CD4-positive, alpha-beta T cell (primary cell): ENCODE measurements around the gene GRK4. TPM values are rescaled to one million over a fixed set of nuclear protein-coding genes. Genes with fewer than 3 reads are reported as not detected.

Experiments used
- ATAC-seq: fragments of 200-7000 bp; cut with Tn5 transposase; one replicate; pipeline ENCODE4 v1.10.0; 2022; ENCODE audit warnings: mild to moderate bottlenecking; ENCODE audit not compliant: poor library complexity
- CTCF ChIA-PET: fragments of 350-600 bp; sonication (Branson Sonifier 250); formaldehyde crosslinking; loops from one replicate; lab custom pipeline; 2021; ENCODE audit warnings: antibody characterized with exemption, inconsistent platforms; lab: Charles Lee
- POLR2A ChIA-PET: fragments of 350-600 bp; sonication (Branson Sonifier 250); formaldehyde crosslinking; loops from one replicate; lab custom pipeline; 2021; ENCODE audit warnings: antibody characterized with exemption, inconsistent platforms; lab: Charles Lee
- DNase-seq, 14 experiments: peaks; one replicate each; pipeline ENCODE4 v3.0.0-alpha.2; 2013 to 2020; ENCODE audit warnings: mixed read lengths in 2 of 14
- H3K27ac ChIP-seq, 2 donors: one replicate each; pipeline versions ENCODE4 v1.5.1 to v1.7.0; 2013; ENCODE audit warnings: low read length in 2 of 2, low read depth in 1 of 2, mild to moderate bottlenecking in 1 of 2
- H3K27me3 ChIP-seq, 2 experiments: 1 replicate in 1 of 2; 2 replicates in 1 of 2; pipeline versions ENCODE4 v1.6.1 to v1.7.0; 2013; ENCODE audit warnings: low read length in 2 of 2, control low read depth in 1 of 2, mild to moderate bottlenecking in 1 of 2, moderate library complexity in 1 of 2; ENCODE audit not compliant: insufficient read depth in 2 of 2, control insufficient read depth in 1 of 2
- H3K36me3 ChIP-seq: one replicate; pipeline ENCODE4 v1.6.1; 2013; ENCODE audit warnings: low read length, control low read depth; ENCODE audit not compliant: insufficient read depth
- H3K4me1 ChIP-seq: one replicate; pipeline ENCODE4 v1.6.1; 2013; ENCODE audit warnings: low read length, control low read depth; ENCODE audit not compliant: insufficient read depth
- H3K4me3 ChIP-seq: one replicate; pipeline ENCODE4 v1.5.1; 2013; ENCODE audit warnings: mild to moderate bottlenecking, low read length, moderate library complexity
- H3K9me3 ChIP-seq, 2 experiments: 1 replicate in 1 of 2; 2 replicates in 1 of 2; pipeline versions ENCODE4 v1.6.1 to v1.7.0; 2013; ENCODE audit warnings: low read length in 2 of 2, mild to moderate bottlenecking in 2 of 2, control low read depth in 1 of 2, moderate library complexity in 1 of 2; ENCODE audit not compliant: control insufficient read depth in 1 of 2, insufficient read depth in 1 of 2
- H3K27ac Mint-ChIP-seq: one replicate; pipeline ENCODE4 v1.8.0; 2020; ENCODE audit warnings: mixed read lengths
- H3K27me3 Mint-ChIP-seq: one replicate; pipeline ENCODE4 v1.8.0; 2021; ENCODE audit warnings: mixed read lengths
- H3K36me3 Mint-ChIP-seq: one replicate; pipeline ENCODE4 v1.8.0; 2021; ENCODE audit warnings: low read depth, mixed read lengths
- H3K4me1 Mint-ChIP-seq: one replicate; pipeline ENCODE4 v1.8.0; 2021; ENCODE audit warnings: low read depth, mixed read lengths
- H3K4me3 Mint-ChIP-seq: one replicate; pipeline ENCODE4 v1.8.0; 2020; ENCODE audit warnings: mild to moderate bottlenecking, mixed read lengths
- H3K9me3 Mint-ChIP-seq: one replicate; pipeline ENCODE4 v1.8.0; 2020; ENCODE audit warnings: mixed read lengths
- intact Hi-C, 2 experiments: fragments of 100-400 bp; cut with DNase I in 1 of 2; cut with micrococcal nuclease in 1 of 2; formaldehyde crosslinking; loops; one replicate each; pipeline versions ENCODE4 v1.15.1 to v1.9.0; 2023 to 2025; cut with DNase I, micrococcal nuclease
- total RNA-seq, 174 experiments: library from RNA in 2 of 174; stranded (reverse) in 2 of 174; gene quantifications; one replicate each; pipeline ENCODE4 v1.2.3 and lab custom pipeline; 2021 to 2026
- TF ChIP-seq, protein P1 (sequence below): fragments of 200-600 bp; IDR thresholded peaks from one replicate; pipeline ENCODE4 v1.8.0; 2022; ENCODE audit warnings: antibody characterized with exemption, mild to moderate bottlenecking

The GRK4 gene
- total RNA-seq, 2 experiments from 2014 or later: 1.2 to 1.8 TPM

DNA sequence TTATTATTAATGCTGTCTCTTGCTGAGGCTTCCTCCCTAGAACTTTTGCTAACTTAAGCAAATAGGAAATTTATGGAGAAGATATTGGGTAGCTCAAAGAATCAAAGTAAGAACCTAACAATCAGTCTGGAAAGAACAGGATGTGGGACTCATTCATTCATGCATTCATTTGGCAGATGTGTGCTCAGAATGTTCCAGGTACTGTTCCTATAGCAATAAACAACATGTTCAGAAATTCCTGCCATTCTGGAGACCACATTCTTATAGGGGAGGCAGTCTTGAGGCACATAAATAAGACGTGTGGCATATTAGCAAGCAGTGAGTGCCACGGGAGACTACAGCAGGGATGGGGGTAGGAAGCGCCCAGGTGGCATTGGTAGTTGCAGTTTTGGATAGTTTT lies 5.0 kb downstream of the GRK4 start:
- intact Hi-C loops: loop anchor here in 1 of 2 experiments (10.0 kb wide), 1 partner anchor 326 kb away; the partner anchor contains the start of gene RGS12
- CTCF ChIA-PET: no interaction called here

DNA sequence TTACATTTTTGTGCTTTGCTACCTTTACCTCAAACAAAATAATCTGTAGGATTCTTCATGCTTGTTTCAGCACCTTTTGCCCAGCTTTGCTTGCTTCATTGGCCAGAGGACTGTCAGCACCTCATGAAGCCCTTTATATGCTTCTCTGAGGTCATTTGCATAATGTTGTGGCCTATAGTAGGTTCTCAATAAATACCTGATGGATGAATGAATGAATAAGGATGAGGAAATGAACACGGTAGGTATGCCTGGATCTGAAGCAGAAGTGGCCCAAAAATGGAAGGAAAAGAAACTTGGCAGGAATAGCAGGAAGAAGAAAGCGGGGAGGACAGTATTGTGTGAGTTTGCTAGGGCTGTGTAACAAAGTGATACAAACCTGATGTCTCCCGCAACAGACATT lies 7.9 kb downstream of the GRK4 start:
- CTCF ChIA-PET: no interaction called here
- TF ChIP-seq, protein P1, sequence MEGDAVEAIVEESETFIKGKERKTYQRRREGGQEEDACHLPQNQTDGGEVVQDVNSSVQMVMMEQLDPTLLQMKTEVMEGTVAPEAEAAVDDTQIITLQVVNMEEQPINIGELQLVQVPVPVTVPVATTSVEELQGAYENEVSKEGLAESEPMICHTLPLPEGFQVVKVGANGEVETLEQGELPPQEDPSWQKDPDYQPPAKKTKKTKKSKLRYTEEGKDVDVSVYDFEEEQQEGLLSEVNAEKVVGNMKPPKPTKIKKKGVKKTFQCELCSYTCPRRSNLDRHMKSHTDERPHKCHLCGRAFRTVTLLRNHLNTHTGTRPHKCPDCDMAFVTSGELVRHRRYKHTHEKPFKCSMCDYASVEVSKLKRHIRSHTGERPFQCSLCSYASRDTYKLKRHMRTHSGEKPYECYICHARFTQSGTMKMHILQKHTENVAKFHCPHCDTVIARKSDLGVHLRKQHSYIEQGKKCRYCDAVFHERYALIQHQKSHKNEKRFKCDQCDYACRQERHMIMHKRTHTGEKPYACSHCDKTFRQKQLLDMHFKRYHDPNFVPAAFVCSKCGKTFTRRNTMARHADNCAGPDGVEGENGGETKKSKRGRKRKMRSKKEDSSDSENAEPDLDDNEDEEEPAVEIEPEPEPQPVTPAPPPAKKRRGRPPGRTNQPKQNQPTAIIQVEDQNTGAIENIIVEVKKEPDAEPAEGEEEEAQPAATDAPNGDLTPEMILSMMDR: no peak
- intact Hi-C loops: no loop called here

More for the DNA sequence above, 5.0 kb downstream of the GRK4 start:
- POLR2A ChIA-PET: no interaction called here
- TF ChIP-seq, protein P1: no peak
- Histone ChIP-seq H3K27me3 (no peaks in the 10 kb centered on the region), H3K36me3 (no peaks in the 10 kb centered on the region), H3K4me3 (no peak overlapping the region), H3K4me1 (peaks cover 8% of the 10 kb centered on the region), H3K27ac (no peak overlapping the region), H3K9me3 (no peaks in the 10 kb centered on the region)
- Mint-ChIP-seq H3K4me1 (peaks cover 6% of the 10 kb centered on the region), H3K9me3 (no peaks in the 10 kb centered on the region), H3K4me3 (no peak overlapping the region), H3K27me3 (no peaks in the 10 kb centered on the region), H3K27ac (no peak overlapping the region), H3K36me3 (no peaks in the 10 kb centered on the region)
- no peak for DNase-seq
- no peak for ATAC-seq

DNA sequence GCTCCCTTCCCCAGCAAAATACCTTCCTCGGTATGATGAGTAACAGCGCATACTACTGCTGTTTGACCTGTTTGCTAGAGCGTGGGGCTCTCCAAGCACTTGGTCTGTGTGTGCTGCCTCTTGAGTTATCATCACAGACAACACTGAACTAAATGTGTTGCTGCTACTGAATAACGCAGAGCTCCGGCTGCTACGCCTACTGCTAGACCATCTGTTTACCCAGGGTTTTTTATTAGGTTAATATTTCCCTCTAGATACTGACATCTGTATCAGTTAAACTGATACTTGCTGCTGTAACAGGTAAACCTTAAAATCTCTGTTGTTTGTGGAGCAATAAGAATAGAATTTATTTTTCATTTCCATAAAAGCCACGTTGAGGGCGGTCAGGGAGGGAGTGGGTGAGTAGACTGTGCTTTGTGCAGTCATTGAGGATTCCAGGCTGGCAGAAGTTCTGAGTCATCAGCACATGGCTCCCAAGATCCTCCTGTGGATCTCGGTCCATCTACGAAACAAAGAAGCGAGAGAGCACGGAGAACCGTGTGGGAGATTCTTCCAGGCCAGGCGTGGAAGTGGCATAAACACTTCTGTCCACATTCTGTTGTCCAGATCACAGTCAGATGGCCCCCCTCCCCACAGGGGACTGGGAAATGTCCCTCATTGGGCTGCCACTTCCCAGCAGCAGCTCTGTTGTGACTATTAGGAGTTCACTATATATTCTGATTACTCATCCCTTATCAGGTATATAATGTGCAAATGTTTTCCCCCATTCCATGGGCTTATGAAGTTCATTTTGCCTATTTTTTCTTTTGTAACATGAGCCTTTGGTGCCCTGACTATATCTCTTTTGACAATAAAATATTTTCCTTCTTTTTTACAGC lies 14.1 kb downstream of the GRK4 start:
- Histone ChIP-seq H3K9me3 (peaks cover 5 to 19% of the 10 kb centered on the region in 2 experiments), H3K27me3 (peaks cover 0 to 8% of the 10 kb centered on the region in 2 experiments), H3K4me3 (no peak overlapping the region), H3K36me3 (no peaks in the 10 kb centered on the region), H3K4me1 (peaks cover 2% of the 10 kb centered on the region), H3K27ac (no peak overlapping the region)
- CTCF ChIA-PET: interaction anchor here (1.0 kb wide), 1 partner anchor 14 kb away, joined by 5 read pairs; the partner anchor contains the start of genes GRK4 and NOP14
- intact Hi-C loops: loop anchor here (1.0 to 5.0 kb wide), 2 partner anchors 60 kb away; no protein-coding TSS in a partner anchor
- DNase-seq (no peak), ATAC-seq (no peak)
- Mint-ChIP-seq H3K36me3 (no peaks in the 10 kb centered on the region), H3K27ac (no peak overlapping the region), H3K27me3 (no peaks in the 10 kb centered on the region), H3K4me3 (no peak overlapping the region), H3K4me1 (no peaks in the 10 kb centered on the region), H3K9me3 (no peaks in the 10 kb centered on the region)
- TF ChIP-seq, protein P1: no peak
- POLR2A ChIA-PET: interaction anchor here (0.7 to 1.2 kb wide), 3 partner anchors 14 to 61 kb away, joined by 3 to 6 read pairs (median 6); partner anchors contain the start of genes GRK4 and NOP14

More for the DNA sequence above, 7.9 kb downstream of the GRK4 start:
- H3K27me3 ChIP-seq: no peaks in the 10 kb centered on the region
- H3K4me3 Mint-ChIP-seq: no peak overlapping the region
- no peaks in the 10 kb centered on the region for H3K4me1 ChIP-seq
- H3K9me3 Mint-ChIP-seq: no peaks in the 10 kb centered on the region
- no peaks in the 10 kb centered on the region for H3K9me3 ChIP-seq
- no peak overlapping the region for H3K27ac ChIP-seq
- POLR2A ChIA-PET: no interaction called here
- H3K27ac Mint-ChIP-seq: no peak overlapping the region
- no peaks in the 10 kb centered on the region for H3K36me3 Mint-ChIP-seq
- no peaks in the 10 kb centered on the region for H3K27me3 Mint-ChIP-seq
- no peaks in the 10 kb centered on the region for H3K36me3 ChIP-seq
- H3K4me3 ChIP-seq: no peak overlapping the region
- no peaks in the 10 kb centered on the region for H3K4me1 Mint-ChIP-seq
- ATAC-seq (no peak), DNase-seq (no peak)
